ENCODE measurements around the gene UBE2N.
"Not testable (repeated sequence)": the region's sequence is repeated elsewhere in the genome, so short reads cannot be mapped to it uniquely, and the experiment has no call there.

UBE2N gene

DNA sequence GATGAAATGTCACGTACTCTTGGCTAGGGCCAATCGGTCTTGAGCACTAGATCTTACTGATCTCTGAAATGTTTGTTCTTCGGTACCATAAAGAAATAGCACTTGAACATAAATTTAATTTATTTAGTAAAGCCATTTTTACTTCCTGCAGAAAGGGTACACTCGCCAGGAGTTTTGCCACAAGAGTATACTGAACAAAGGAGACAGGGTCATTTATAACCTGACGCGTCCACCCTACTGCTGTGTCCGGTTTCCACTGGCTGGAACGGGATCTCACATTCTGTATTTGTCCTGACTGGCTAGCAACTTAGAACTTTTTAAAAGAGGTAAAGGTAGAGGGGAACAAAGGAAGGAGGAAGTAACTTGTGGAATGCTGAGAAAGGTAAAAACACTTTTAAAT, 29.4 kb downstream of the UBE2N start:
- DNase-seq: not testable (repeated sequence)

- DNase-seq: not testable (repeated sequence)
Observed at GRCh38 chr12:93411060-93411459, 30.7 kb downstream of the UBE2N start.

DNA sequence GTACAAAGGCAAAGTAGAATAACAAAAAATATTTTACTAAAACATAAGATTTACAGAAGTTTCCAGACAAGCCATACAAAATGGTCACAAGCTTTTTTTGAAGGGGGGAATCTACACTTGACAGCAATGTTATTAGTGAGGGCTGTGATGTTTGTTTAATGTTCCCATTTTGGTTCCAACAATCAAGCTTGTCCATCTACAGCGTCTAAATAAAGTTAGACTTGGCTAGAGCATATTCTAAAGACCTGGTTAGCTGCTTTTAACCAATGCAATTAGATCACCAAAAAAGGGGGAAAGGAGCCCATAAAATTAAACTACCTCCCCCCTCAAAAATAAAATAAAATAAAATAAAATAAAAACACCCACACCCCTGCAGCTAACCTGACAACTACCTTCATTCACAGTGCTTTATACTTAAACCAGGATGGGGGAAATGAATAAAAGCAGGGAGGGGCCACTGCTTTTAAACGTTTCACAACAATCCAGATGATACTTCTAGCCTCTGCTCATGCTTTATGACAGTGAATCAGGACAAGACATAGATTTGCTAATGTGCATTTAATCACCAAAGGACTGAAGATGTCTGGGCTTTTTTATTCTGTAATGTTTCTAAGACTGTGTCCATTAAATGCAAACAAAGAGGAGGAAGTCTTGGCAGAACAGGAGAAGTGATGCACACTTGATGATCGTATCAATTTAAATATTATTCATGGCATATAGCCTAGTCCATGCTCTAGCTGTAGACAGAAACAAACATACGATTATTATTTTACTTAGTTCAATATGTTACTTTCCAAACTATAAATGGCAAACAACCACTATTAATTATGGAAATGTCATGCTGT, 32.2 kb downstream of the UBE2N start:
- DNase-seq: not testable (repeated sequence)

DNA sequence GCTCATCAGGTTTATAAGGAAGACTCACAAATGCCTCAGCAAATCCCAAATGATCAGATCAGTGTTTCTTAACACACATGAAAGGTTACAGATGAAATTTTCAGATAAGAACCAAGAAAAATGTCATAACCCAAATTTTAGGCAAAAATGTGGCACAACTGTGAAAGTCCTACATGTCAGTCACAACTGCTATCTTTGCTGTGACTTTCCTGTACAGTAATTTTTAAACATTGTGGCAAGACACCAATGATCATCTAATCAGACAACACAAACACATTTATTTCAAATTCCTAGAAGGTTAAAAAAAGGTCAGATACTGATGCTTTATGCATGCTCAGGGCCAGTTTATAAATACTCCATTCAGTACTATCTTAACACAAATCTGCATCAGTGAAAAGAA, 32.9 kb downstream of the UBE2N start:
- no peak for DNase-seq

DNA sequence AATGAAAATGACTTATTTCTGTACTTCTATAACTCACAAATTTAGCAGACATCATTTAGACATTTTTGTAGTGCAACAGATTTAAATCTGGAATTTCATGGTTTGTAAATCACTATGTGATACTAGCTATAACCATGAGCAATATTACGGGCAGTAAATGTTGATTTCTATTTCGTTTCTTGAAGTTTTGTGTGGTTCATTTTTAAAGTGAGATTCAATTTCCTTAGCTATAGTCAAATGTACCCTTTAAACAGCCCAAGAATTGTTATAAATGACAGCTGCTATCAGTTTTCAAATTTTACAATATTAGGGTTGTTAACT, 33.8 kb downstream of the UBE2N start:
- no peak for DNase-seq

DNA sequence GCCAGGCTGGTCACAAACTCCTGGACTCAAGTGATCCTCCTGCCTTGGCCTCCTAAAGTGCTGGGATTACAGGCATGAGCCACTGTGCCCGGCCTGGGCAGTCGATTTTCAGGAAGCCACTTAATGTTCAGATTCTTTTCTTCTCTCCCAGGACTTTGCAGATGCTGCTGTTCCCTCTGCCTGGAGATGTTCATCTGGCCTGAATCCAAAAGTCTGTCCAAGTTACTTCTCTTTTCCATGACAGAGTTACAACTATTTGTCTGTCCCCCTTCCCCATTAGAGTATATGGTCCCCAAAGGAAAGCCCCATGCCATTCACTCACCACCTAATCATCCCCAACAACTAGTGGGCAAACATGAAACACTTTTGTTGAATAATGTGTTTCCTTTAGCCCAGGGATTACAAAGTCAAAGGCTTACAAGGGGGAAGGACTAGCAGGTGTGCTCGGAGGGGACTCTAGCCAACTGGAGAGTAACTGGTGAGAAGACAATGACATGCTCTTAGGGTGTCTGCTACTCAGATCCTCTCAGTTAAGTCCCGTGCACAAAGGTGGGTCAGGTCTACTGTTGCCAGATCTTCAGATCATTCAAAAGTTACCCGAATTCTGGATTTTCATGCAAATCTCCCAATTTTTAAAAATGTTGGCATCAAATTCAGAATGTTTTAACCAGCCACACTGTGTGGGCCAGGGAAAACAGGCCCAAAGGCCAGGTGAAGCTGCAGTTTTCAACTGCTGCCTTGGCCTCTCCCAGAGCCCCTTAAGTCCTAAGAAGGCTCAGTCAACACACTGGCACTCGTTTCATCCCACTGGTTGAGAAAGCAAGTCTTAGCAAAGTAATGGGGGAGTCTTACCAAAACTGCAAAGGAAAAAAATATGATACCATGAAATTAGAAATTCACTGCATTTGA, 34.4 kb downstream of the UBE2N start:
- no peak for DNase-seq

DNA sequence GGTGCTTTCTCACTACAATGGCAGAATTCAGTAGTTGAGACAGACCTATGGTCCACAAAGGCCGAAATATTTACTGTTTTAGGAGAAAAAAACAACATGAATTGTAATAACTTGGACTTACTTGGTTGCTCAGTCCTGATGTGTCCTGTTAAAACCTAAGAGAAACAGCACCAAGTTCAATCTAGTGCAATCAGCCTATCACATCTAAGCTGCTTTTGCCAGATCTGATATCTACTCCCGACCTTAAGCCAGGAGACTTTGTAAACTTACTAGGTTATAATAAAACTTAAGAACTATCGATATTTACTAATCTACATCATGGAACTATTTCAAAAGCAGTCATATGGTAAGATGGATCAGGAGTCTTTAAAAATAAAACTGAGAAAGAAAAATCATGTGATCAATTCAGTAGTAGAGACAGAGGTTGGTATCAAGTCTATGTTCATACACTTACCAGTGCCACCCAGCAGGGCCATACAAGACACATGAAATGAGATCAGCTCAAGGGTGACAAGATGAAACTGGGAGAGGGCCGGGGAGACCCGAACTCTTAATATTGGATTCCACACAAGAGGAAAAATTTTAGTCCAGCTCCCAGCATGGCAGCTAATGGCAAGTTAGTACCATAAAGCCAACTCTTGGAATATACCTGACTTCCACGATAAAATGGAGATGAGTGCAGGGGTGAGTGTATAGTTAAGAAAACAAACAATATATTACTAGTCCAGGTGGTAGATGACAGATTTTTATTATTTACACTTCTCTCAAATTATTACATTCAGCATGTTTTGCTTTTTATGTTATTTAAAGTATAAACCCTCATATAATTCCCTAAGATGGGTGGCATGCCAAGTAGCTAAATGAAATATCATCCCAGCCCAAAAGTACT, 36.5 kb downstream of the UBE2N start:
- no peak for DNase-seq

DNA sequence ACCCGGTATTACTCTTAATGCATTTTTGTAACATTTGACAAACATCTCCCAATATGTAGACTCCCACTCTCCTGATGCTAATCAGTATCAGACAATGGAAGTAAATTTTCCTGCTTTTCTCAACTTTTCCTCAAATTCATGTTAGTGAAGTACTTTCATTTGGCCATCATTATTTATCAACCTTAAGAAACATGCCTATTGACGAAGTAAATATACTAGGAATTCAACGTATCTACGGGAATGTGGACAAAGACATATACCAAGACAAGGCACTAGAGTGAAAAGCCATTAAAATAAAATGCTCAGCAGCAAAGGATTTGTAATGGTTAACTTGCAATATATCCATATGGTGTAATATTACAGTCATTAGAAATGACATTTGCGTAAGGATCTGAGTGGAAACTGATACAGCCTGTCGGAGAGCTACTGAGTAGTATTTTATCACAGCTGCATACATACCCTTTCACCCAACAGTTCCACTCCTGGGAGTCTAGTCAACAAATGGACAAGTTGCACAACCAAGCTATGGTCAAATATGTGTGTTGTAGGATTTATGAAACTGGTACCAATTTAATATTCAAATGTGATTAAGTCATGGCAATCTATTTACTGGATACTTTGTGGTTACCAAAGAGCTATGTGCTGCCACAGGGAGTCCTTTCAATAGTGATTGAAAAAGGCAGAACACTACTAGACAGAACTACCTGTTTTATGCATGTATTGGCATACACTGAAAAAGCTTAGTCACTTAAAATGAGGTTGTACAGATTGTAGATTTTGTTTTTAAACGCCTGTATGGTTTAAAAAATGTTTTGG, 37.6 kb downstream of the UBE2N start:
- no peak for DNase-seq

- no peak for DNase-seq
Observed at GRCh38 chr12:93402333-93403311, 39.1 kb downstream of the UBE2N start.

DNA sequence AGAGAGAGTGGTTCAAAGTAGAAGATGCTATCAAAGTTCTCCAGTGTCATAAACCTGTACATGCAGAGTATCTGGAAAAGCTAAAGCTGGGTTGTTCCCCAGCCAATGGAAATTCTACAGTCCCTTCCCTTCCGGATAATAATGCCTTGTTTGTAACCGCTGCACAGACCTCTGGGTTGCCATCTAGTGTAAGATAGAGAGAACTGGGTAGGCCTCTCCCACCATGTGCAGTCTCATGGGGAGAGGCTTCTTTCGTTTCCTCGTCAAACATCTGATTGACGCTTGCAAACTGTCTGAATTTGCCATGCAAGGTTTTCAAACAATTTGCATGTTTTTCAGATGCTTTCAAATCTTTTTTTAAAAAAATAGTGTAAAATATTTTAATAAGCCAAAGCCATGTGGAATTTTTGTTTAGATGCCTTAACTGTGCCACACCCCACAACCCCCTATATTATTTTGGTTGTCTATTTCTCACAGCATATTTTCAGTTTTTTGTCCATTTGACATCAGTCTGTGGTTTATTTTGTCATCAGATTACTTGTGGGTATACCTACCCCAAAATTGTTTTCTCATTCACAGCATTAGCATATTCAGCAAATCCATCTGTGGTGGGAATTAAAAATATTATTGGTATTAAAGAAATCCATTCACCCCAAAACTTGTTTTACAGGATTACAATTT, 42.4 kb downstream of the UBE2N start:
- not testable (repeated sequence) for DNase-seq

- DNase-seq: no peak
Observed at GRCh38 chr12:93397412-93397811, 44.3 kb downstream of the UBE2N start.

GRCh38 chr12:93393425-93393824, 48.3 kb downstream of the UBE2N start:
- DNase-seq: no peak

DNA sequence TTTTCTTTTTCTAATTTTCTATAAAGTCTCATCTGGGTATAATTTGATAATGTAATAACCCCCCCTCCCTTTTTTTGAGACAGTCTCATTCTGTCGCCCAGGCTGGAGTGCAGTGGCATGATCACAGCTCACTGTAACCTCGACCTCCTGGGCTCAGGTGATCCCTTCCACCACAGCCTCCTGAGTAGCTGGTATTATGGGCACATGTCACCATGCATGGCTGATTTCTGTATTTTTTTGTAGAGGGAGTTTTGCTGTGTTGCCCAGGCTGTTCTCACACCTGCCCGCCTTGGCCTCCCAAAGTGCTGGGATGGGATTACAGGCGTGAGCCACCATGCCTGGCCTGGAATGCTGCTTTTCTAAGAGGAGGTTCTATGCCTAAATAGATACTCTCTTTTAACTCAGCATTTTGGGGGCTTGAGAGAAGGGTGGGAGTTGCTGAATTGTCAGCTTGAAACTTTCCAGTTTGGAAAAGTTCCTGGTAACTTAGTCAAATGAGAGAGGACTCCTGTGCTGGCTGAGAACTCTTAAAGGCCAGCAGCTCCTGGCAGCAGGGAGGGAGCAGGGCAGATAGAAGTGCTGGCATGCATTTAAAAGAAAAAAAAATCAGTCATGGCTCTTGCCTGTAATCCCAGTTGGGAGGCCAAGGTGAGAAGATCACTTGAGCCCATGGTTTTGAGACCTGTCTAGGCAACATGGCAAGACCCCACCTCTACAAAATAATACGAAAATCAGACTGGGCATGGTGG, 51.0 kb downstream of the UBE2N start:
- no peak for DNase-seq

DNA sequence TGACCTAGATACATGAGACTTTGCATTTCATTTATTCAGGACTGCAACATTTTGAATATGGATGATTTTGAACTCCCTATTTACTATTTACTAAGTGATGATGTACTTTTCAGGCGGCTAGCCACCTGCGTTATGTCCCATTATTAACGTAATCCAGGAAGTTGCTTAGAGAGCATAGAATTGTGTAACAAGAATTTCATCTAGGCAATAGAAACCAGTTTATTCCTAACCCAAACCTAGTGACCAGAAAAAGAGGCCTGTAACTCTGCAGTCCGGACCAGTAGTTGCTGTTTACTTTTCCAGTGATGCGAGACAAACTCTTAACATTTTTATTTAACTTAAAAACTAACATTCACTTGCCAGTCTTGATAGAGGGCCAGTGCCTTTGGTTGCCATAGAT, 51.7 kb downstream of the UBE2N start:
- DNase-seq: no peak

- no peak for DNase-seq
Observed at GRCh38 chr12:93387780-93388179, 54.0 kb downstream of the UBE2N start.

DNA sequence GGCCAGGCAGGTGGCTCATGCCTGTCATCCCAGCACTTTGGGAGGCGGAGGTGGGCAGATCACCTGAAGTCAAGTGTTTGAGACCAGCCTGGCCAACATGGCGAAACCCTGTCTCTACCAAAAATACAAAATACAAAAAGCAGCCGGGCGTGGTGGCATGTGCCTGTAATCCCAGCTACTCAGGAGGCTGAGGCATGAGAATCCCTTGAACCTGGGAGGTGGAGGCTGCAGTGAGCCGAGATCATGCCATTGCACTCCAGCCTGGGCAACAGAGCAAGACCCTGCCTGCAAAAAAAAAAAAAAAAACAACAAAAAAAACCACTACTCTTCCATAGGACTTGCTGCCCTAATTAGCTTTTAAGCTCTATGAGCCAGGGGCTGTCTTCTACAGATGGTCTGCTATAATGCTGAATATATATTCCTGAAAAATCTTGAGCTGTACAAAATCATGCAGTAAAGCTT, 59.7 kb downstream of the UBE2N start:
- not testable (repeated sequence) for DNase-seq

- DNase-seq: no peak
Observed at GRCh38 chr12:93381161-93381975, 60.4 kb downstream of the UBE2N start.

All from hypothalamus (tissue), 51 donors.